ENCODE results near the gene ERP44. TPM values are rescaled to one million over a fixed set of nuclear protein-coding genes. Genes with fewer than 3 reads are reported as not detected.

Gene ERP44
- total and polyA plus RNA-seq, 2 experiments from 2014 or later: 40.6 to 52.1 TPM

GRCh38 chr9:100129772-100130171, 31.0 kb upstream of the ERP44 start:
- H3K79me2 ChIP-seq: peaks cover 2% of the 10 kb centered on the region
- no peak overlapping the region for H3K27ac ChIP-seq
- H3K36me3 ChIP-seq (replicated peaks; ENCODE audit: insufficient read depth, low read depth): no peaks in the 10 kb centered on the region
- H3K27me3 ChIP-seq: no peaks in the 10 kb centered on the region
- no peaks in the 10 kb centered on the region for H3K9me2 ChIP-seq (replicated peaks; ENCODE audit: insufficient read depth)
- DNase-seq (ENCODE audit: low spot score): no peak
- no peak overlapping the region for H3K4me2 ChIP-seq
- no peak overlapping the region for H2AFZ ChIP-seq
- no peak overlapping the region for H3K4me3 ChIP-seq
- H4K20me1 ChIP-seq (ENCODE audit: insufficient read depth, poor library complexity, severe bottlenecking): no peaks in the 10 kb centered on the region
- no peaks in the 10 kb centered on the region for H3K4me1 ChIP-seq (ENCODE audit: insufficient read depth)
- TF ChIP-seq EZH2 (IDR thresholded peaks at IDR 0.05; ENCODE audit: borderline replicate concordance) (no peak), EZH2phosphoT487 (IDR thresholded peaks at IDR 0.05; ENCODE audit: low read depth, severe bottlenecking, unreplicated experiment) (no peak), CTCF (IDR thresholded peaks at IDR 0.05; ENCODE audit: poor library complexity) (no peak)
- no peaks in the 10 kb centered on the region for H3K9me3 ChIP-seq (ENCODE audit: low read depth)

GRCh38 chr9:100126423-100126822, 27.6 kb upstream of the ERP44 start:
- H3K4me1 ChIP-seq (ENCODE audit: insufficient read depth): no peaks in the 10 kb centered on the region
- no peaks in the 10 kb centered on the region for H3K9me2 ChIP-seq (replicated peaks; ENCODE audit: insufficient read depth)
- TF ChIP-seq EZH2 (IDR thresholded peaks at IDR 0.05; ENCODE audit: borderline replicate concordance): no peak
- TF ChIP-seq CTCF (IDR thresholded peaks at IDR 0.05; ENCODE audit: poor library complexity): no peak
- no peak for TF ChIP-seq EZH2phosphoT487 (IDR thresholded peaks at IDR 0.05; ENCODE audit: low read depth, severe bottlenecking, unreplicated experiment)
- no peaks in the 10 kb centered on the region for H4K20me1 ChIP-seq (ENCODE audit: insufficient read depth, poor library complexity, severe bottlenecking)
- 88% methylated on average over 2 of the region's 2 CpGs for WGBS (ENCODE audit: low lambda C conversion rate, missing lambda C conversion rate)
- H3K9me3 ChIP-seq (ENCODE audit: low read depth): no peaks in the 10 kb centered on the region
- H3K79me2 ChIP-seq: peaks cover 20% of the 10 kb centered on the region
- H3K4me3 ChIP-seq: no peak overlapping the region
- DNase-seq (ENCODE audit: low spot score): no peak
- no peaks in the 10 kb centered on the region for H3K27me3 ChIP-seq
- H3K4me2 ChIP-seq: no peak overlapping the region
- no peak overlapping the region for H3K27ac ChIP-seq
- H2AFZ ChIP-seq: no peak overlapping the region
- H3K36me3 ChIP-seq (replicated peaks; ENCODE audit: insufficient read depth, low read depth): no peaks in the 10 kb centered on the region

GRCh38 chr9:100125910-100126309, 27.1 kb upstream of the ERP44 start:
- 87% methylated on average over 2 of the region's 2 CpGs for WGBS (ENCODE audit: low lambda C conversion rate, missing lambda C conversion rate)
- Histone ChIP-seq H4K20me1 (ENCODE audit: insufficient read depth, poor library complexity, severe bottlenecking) (no peaks in the 10 kb centered on the region), H3K4me1 (ENCODE audit: insufficient read depth) (no peaks in the 10 kb centered on the region)

More at GRCh38 chr9:100125910-100126309, 27.1 kb upstream of the ERP44 start:
- Histone ChIP-seq H3K4me2 (no peak overlapping the region), H3K9me3 (ENCODE audit: low read depth) (no peaks in the 10 kb centered on the region), H2AFZ (no peak overlapping the region), H3K79me2 (peaks cover 20% of the 10 kb centered on the region), H3K36me3 (replicated peaks; ENCODE audit: insufficient read depth, low read depth) (no peaks in the 10 kb centered on the region), H3K4me3 (no peak overlapping the region), H3K27ac (no peak overlapping the region), H3K27me3 (no peaks in the 10 kb centered on the region), H3K9me2 (replicated peaks; ENCODE audit: insufficient read depth) (no peaks in the 10 kb centered on the region)
- DNase-seq (ENCODE audit: low spot score): no peak
- TF ChIP-seq CTCF (IDR thresholded peaks at IDR 0.05; ENCODE audit: poor library complexity) (no peak), EZH2 (IDR thresholded peaks at IDR 0.05; ENCODE audit: borderline replicate concordance) (no peak), EZH2phosphoT487 (IDR thresholded peaks at IDR 0.05; ENCODE audit: low read depth, severe bottlenecking, unreplicated experiment) (no peak)

All from hepatocyte (in vitro differentiated cells).